ENCODE measurements around the gene ALDH8A1.

GRCh38 chr6:134925800-134926199 is 24.1 kb downstream of the ALDH8A1 start:
- TF ChIP-seq CTCF (IDR thresholded peaks at IDR 0.05; ENCODE audit: insufficient read depth, low read length, poor library complexity, severe bottlenecking), result no peak
- TF ChIP-seq EZH2phosphoT487 (conservative IDR thresholded peaks at IDR 0.05; ENCODE audit: low read length), result no peak

All from SU-DHL-6 (cell line).